GM10266 (cell line): ENCODE measurements around the gene SLCO1A2.
A peak's percentile ranks its signal among the peaks of the same experiment; 100 is the strongest.

Experiments
- DNase-seq: peaks from one replicate; pipeline ENCODE4 v3.0.0; 2012; ENCODE audit errors: extremely low spot score
- CTCF ChIP-seq: IDR thresholded peaks from 2 replicates; pipeline ENCODE4 v1.5.1; 2012; ENCODE audit warnings: mild to moderate bottlenecking, low read depth; ENCODE audit not compliant: control insufficient read depth, insufficient read depth; ENCODE audit errors: missing control alignments

Gene SLCO1A2

DNA sequence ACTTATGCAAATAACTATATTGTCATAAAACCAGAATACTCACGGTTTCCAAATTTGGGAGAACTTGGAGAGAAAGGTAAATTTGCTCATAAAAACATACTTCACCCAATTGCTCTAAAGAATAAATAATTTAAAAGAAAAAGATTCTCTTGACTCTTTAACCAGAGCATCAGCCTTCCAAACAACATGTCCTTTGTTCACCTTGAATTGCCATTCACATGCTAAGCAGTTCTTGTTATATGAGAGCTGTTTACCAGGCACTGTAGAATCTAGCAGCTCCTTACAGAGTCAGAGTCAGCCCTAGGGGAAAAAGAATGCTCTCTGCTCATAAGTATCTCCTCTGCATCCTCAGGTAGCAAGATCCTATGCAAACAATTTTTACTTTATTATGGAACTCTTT, 10.2 kb downstream of the SLCO1A2 start:
- no peak for DNase-seq
- no peak for TF ChIP-seq CTCF

DNA sequence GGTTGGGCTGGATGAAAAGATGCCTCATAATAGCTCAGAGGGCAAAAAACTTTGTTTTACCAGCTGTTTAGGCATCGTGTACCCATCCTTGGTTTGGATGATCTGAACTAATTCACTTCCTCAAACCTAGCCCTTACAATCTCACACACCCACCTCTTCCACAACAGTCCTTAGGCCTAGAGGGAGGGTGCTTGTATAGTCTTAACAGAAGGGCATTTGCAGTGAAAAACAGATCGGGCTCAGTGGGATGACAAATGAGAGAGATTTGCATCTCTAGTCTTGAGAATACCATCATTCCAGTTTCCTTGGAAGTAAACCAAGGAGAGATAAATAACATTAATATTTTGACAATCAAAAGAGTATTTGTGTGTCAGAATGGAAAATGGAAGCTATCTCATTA, 11.0 kb downstream of the SLCO1A2 start:
- no peak for TF ChIP-seq CTCF
- DNase-seq, result no peak

GRCh38 chr12:21308785-21309184, 25.9 kb downstream of the SLCO1A2 start:
- no peak for TF ChIP-seq CTCF
- no peak for DNase-seq

DNA sequence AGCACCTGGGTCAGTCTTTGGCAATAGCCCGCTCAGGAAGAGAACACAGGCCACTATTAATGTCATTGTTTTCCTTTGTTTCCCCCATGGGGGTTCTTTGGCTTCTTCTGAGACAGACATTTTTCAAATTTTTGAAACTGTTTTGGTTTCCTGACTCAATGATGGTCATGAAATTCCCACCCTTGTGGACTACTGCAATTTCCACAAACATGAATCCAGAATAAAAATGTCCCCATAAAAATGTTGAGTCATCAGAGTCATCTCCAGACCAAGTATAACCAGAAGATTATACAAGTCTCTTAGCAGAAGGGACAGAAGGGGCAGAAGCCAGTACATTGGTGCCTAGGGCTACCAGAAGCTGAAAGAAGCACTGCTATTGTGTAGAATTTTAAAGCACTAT, 29.1 kb downstream of the SLCO1A2 start:
- DNase-seq, result no peak
- no peak for TF ChIP-seq CTCF

- TF ChIP-seq CTCF, result no peak
- DNase-seq, result no peak
Observed at GRCh38 chr12:21300632-21301031, 34.1 kb downstream of the SLCO1A2 start.

DNA sequence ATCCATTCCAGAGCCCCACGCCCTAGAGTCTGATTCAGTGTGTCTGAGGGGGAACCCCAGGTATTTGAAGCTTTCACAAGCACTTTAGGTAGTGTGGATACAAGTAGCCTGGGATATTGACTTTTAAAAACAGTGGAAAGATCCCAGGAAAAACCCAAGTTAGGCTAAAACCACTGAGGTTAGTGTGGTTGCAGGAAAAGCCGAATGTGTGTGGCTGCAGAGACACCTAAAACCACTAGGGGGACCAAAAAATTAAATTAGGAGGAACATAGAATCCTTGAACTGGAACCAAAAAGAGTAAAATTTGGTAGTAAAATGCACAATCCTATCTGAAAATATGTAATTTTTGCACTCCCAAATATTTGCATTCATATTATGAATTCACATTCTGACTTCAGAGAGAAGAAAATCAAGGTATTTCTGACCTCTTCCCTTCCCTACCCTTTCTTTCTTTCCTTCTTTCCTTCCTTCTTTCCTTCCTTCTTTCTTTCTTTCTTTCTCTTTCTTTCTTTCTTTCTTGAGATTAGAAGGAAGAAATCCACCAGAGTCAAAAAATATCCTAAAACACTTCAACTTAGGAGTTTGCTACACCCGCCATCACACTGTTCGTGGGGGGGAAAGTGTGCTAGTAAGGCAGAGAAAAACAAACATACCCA, 37.8 kb downstream of the SLCO1A2 start:
- TF ChIP-seq CTCF, result peak; percentile 55
- DNase-seq, result peak; percentile 10

GRCh38 chr12:21296348-21296747, 38.4 kb downstream of the SLCO1A2 start:
- no peak for DNase-seq
- TF ChIP-seq CTCF, result no peak
